ENCODE results near the gene PARVB. TPM values are rescaled to one million over a fixed set of nuclear protein-coding genes. Genes with fewer than 3 reads are reported as not detected.

PARVB gene
- total and polyA plus RNA-seq, 9 of the 15 experiments (the other 6 are each of a cell fraction or from before 2014, with no cell fraction given): 1.1 to 59.2 (median 29.2) TPM

DNA sequence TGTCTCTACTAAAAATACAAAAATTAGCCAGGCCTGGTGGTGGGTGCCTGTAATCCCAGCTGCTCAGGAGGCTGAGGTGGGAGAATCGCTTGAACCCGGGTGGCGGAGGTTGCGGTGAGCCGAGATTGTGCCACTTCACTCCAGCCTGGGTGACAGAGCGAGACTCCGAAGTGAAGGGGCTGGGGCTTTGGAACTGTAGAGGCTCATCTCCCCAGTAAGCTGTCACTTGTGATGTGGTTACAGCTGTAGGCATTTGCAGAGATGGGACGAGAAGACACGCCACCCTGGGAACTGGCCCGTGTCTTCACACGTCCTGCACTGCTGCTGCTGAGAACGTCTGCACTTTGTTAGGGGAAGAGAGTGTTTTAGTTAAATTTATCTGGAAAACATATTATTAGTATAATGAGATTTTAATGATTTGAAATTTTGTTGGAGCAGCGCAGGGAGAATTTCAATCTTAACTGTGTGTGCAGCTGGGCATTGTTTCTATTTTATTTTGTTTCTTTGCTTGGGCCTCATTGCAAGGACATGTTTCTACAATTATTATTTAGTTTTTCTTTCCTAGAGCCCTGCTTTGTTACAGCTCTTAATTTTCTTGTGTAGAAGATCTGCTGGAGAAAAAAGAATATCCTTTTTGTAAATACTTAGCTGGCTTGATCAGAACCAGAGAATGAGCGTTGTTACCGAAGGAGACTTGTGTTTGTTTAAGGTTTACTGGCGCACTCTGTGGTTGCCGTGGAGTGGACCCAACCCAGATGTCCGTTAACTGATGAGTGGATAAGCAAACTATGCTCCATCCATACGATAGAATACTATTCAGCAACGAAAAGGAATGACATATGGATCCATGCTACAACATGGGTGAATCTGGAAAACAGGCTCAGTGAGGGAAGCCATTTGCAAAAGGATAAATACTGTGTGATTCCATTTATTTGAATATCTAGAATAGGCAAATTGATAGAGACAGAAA, 18.4 kb downstream of the PARVB start:
- Histone ChIP-seq H4K20me1 (replicated peaks; ENCODE audit: control insufficient read depth, insufficient read depth, low read length) (peaks cover 14% of the 10 kb centered on the region; the same call in 1 of the 2 replicates), H3K9me3 (replicated peaks; ENCODE audit: control insufficient read depth, insufficient read depth, low read depth, low read length) (no peaks in the 10 kb centered on the region), H3K4me3 (no peak overlapping the region), H3K27me3 (ENCODE audit: control insufficient read depth in 2 of 2, insufficient read depth in 2 of 2, low read length in 2 of 2) (no peaks in the 10 kb centered on the region), H3K9me1 (ENCODE audit: control insufficient read depth, insufficient read depth, low read length) (no peaks in the 10 kb centered on the region), H3K27ac (ENCODE audit: extremely low read depth, low read depth, low read length) (peak overlapping the region; percentile 31; the same call in 1 of the 3 replicates), H3K4me1 (replicated peaks in 1 of 2; ENCODE audit: control insufficient read depth in 2 of 2, insufficient read depth in 2 of 2, low read length in 2 of 2) (peaks cover 20 to 34% of the 10 kb centered on the region in 2 experiments), H3K9ac (ENCODE audit: insufficient read depth in 1 of 2, low read depth in 2 of 2, low read length in 2 of 2) (no peak overlapping the region), H2AFZ (ENCODE audit: low read depth, low read length) (no peak overlapping the region), H3K4me2 (ENCODE audit: insufficient read depth, low read length) (no peak overlapping the region), H3K36me3 (ENCODE audit: control insufficient read depth, insufficient read depth, low read length) (no peaks in the 10 kb centered on the region; the same call in 2 of the 3 replicates), H3K79me2 (ENCODE audit: control insufficient read depth, insufficient read depth, low read length) (peaks cover 26% of the 10 kb centered on the region)
- peak; percentile 84 for FAIRE-seq
- no peak for TF ChIP-seq MAZ (CRISPR knock-in tag; conservative IDR thresholded peaks at IDR 0.05 in 1 of 2, IDR thresholded peaks at IDR 0.05 in 1 of 2)
- peak; percentile 32; the same call in 1 of the 2 replicates for TF ChIP-seq GATA2 (CRISPR knock-in tag; IDR thresholded peaks at IDR 0.05)
- TF ChIP-seq KAT2B (IDR thresholded peaks at IDR 0.05; ENCODE audit: low read depth, low read length): no peak
- TF ChIP-seq FOXA3 (CRISPR knock-in tag; conservative IDR thresholded peaks at IDR 0.05 in 1 of 2, IDR thresholded peaks at IDR 0.05 in 1 of 2): peak in 1 of 2 experiments; percentile 49; a peak in 2 of 4 replicates
- no peak for TF ChIP-seq NCOA2 (IDR thresholded peaks at IDR 0.05; ENCODE audit: partially characterized antibody in 2 of 2)
- TF ChIP-seq ZNF146 (CRISPR knock-in tag; IDR thresholded peaks at IDR 0.05; ENCODE audit: unreplicated experiment): peak; percentile 88
- DNase-seq (ENCODE audit: extremely low read depth in 1 of 4, low spot score in 3 of 4): peak in 1 of 4 experiments; percentile 22
- CTCF ChIA-PET (ENCODE audit: low intra/inter-chr PET ratio): no interaction called here
- no TSS peak for BruUV-seq (replicated peaks)
- WGBS (ENCODE audit: insufficient coverage, low coverage, missing lambda C conversion rate): 41% methylated on average over 14 of the region's 20 CpGs
- intact Hi-C loops (cut with micrococcal nuclease) (no loop called here), in situ Hi-C loops (cut with MboI) (no loop called here)
- POLR2A ChIA-PET: interaction anchor here (1.0 kb wide), 1 partner anchor 8 kb away, joined by 3 read pairs; no protein-coding TSS in a partner anchor
- peak; percentile 25; the same call in 1 of the 3 replicates for ATAC-seq
